GM21515 (cell line): ENCODE data around the gene PYGO2.
A peak's percentile ranks its signal among the peaks of the same experiment; 100 is the strongest.

Source experiments
- ATAC-seq: cut with Tn5 transposase; IDR thresholded peaks from one replicate; pipeline ENCODE4 v1.9.1; 2021; ENCODE audit not compliant: unreplicated experiment

PYGO2 gene

DNA sequence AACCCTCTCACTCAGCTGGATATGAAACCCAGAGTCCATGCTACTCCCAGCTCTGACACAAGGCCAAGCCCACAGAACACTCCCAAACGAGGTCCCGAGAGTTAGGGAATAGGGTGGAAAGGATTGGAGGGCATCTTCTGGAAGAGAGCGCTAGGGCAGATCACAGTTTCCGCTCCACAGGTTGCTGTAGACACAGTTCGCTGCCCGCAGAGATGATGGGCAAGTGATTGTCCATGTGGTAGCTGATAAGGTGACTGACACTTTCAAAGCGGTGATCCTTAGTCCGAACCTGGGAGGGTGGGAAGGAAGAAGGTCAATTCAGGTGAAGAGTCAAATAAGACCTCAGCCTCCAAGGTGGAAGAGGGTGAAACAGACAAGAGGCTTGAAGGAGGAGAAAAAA, 2.1 kb upstream of the PYGO2 start:
- no peak for ATAC-seq

- no peak for ATAC-seq
These were observed 1.3 kb upstream of the PYGO2 start for GRCh38 chr1:154962795-154963330.

- ATAC-seq = no peak
These were observed 671 bp upstream of the PYGO2 start for GRCh38 chr1:154962156-154962749.

- ATAC-seq = no peak
These were observed 991 bp downstream of the PYGO2 start for GRCh38 chr1:154960446-154961136.

DNA sequence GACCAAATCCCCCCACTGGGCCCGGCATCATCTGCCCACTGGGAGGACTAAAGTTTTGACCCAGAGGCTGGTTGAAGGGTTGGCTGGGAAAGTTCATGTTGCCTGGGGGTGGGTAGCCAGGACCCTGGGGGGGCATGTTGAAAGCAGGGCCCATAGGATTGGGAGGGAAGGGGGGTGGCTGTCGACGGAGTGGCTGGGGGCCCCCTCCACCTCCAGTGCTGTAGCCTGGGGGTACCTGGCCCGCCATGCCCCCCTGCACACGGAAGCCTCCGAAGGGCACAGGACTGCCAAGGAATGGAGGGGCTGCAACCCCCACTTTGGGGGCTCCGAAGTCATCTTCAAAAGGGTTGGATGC, 2.2 kb downstream of the PYGO2 start:
- no peak for ATAC-seq

DNA sequence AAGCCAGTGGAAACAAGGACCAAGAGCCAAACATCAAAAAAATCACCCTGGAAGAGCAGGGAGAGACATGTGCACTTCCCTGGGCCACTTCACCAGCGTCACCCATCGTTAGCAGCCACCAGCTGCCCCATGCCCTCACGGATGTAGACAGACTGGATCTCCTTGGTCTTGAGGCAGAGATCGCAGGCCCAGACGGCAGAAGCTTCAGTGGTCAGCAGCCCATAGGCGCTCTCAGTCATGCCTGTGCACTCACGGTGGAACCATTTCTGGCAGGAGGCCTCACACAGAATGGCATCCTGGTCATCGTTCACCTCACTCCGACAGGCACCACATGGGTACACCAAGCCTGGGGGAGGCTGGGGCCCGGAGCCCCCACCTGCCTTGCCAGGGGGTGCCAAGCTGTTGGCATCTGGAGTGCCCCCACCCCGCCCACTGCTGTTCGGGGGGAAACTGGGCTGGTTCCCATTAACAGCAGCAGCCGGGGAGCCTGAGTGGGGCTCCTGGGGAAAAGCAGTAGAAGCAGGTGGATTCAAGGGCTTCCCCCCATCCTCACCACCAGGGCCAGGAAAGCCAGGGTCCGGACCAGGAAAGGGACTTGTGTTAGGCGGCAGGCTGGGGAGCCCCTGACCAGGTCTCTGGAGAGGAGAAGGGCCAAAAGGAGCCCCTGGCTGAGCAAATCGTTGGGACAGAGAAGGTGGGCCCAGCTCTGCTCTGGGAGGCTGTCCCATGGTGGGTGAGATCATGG, 2.7 kb downstream of the PYGO2 start:
- no peak for ATAC-seq

DNA sequence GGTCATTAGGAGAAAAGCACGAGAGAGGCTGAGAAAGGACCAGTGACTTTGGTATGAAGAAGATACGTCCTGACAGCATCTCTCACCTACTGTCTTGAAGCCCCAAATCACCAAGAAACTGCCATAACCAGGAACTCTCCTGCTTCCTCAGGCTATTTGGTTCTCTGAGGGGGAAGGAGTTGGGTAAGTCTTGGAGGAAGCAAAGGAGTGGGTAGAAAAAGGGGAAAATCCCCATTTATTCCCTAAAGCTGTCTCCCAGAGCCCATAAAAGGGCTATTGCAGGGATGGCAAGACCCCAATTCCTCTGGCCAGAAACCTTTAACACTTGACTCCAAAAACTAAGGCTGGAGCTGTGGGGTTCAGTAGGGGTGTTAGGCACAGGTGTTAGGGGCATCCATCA, 3.5 kb downstream of the PYGO2 start:
- ATAC-seq = no peak

- no peak for ATAC-seq
These were observed 4.4 kb downstream of the PYGO2 start for GRCh38 chr1:154957091-154957657.

GRCh38 chr1:154956544-154956941, 5.0 kb downstream of the PYGO2 start:
- ATAC-seq = no peak

DNA sequence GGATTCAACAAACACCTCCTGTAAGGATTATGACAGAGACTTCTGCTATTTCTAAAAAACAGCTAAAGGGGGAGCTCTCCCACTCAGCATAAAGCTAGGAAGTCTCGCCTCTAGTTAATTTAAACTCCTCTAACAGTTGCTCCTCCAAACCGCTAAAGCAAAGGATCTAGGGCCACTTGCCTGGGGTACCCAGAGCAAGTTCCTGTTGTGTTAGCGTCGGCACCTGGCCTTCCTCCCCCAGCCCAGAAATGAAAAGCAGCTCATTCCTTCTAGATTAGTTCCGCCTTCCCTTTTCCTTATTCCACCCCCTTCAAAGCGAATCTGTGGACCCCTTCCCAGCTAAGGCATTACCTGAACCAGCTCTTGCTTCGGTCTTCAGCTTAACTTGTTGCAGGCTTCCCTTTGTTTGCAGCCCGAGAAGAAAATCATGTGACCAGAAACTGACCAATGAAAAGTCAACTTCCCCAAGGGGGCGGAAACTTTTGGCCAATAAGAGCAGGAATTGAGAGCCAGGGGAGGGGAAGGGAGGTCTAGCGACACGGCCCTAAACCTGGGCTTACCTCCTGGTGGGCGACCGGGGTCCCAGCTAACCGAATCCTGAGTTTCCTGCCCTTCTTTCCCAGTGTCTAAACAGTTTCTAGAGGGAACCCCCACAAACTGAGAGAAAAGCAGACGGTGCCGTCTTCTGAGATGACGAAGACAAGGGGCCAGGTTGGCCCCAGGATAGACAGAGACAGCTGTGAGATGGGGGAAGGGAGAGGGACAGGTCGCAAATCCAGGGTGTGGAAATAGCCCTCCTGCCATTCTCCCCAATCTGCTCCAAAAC, 5.7 kb downstream of the PYGO2 start, which contains the start of gene PBXIP1:
Gene PBXIP1, minus strand, starts transcription at position 382 of the 826 bp plus-strand sequence. CDS start 2,378 bp downstream, outside the sequence.
- peak; percentile 50 for ATAC-seq

- ATAC-seq = no peak
These were observed 6.4 kb downstream of the PYGO2 start for GRCh38 chr1:154955039-154955717.

DNA sequence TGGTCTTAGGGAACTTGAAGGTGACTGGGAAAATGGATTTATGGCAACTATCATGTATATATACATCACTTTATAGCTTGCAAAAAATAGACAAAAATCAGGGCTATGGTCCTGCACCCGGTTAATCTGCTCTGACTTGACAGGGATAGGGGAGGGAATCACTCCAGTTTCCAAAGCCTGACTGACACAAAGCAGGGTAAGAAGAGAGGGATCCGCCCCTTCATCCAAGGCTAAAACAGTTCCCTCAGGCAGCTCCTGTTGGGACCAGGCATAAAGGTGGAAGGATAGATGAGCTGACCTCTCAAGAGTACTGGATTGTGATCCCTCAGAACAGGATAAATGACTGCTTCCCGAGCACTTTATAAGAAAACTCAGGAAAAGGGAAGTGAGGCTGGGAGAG, 7.0 kb downstream of the PYGO2 start:
- no peak for ATAC-seq

- ATAC-seq = no peak
These were observed 8.0 kb downstream of the PYGO2 start for GRCh38 chr1:154953611-154954038.

DNA sequence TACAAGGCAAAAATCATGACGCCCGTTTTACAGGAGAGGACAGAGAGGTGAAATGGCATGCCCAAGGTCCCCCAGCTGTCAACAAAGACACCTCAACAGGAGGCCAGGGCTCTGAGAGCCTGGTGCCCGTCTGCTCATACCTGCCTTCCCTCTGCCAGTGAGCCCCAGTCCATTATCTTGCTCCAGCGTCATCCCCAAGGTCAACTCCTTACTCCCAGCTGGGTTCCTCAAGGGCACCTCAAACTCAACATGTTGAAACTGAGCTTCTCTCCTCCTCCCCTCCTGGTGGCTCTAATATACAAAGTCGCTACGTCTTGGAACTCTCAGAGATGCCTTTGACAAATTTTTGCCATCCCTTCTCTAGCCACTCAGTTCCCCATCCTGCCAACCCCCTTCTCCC, 8.9 kb downstream of the PYGO2 start:
- no peak for ATAC-seq

DNA sequence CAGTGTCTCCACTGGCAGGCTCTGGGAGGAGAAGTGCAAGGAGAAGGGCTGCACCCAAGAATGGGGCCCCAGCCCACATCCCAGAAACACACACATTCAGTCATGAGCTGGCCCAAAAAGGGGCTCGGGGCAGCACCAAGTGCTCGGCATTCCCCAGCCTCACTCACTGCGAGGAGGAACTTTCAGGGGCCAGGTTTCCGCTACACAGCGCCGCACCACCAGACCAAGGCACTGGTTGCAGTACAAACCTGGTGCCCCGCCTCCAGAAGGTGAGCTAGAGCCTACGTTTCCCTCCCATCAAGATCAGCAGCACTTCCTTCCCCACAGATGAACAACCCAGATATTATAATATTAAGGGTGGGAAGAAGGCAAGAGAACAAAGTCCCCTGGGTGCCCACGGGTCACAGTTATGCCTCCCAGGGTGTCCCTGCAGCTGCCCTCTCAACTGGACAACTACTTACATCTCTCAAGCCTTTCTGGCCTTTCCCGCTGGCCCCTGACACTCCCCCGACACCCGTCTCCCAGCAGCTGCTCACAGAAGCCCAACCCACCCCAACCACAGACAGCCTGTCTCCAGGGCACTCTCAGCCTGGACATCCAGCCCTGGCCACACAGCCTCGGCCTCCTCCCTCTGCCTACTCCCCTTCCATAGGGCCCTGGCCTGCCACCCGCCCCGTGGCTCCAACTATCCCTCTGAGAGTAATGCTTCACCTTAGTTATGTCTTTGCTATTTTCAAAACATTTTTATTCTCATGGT, 9.5 kb downstream of the PYGO2 start:
- no peak for ATAC-seq

DNA sequence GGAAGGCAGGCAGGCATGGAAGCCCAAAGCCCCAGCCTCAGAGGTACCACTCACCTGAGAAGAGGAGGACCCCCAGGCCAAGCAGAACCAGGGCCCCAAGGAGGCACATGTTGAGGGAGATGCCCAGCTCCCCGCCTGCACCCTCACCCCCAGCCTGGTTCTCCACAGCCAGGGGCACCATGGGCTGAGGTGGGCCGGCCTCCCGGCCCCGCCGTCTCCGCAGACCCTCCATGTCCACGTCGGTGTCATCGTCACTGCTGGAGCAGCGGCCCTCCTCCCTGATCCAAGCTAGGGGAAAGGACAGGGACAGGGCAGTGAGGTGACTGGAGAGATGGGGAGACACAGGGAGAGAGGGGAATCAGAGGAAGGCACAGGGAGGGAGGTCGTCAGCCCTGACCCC, 13.5 kb downstream of the PYGO2 start:
- no peak for ATAC-seq

GRCh38 chr1:154945962-154946850, 15.4 kb downstream of the PYGO2 start:
- ATAC-seq = no peak

DNA sequence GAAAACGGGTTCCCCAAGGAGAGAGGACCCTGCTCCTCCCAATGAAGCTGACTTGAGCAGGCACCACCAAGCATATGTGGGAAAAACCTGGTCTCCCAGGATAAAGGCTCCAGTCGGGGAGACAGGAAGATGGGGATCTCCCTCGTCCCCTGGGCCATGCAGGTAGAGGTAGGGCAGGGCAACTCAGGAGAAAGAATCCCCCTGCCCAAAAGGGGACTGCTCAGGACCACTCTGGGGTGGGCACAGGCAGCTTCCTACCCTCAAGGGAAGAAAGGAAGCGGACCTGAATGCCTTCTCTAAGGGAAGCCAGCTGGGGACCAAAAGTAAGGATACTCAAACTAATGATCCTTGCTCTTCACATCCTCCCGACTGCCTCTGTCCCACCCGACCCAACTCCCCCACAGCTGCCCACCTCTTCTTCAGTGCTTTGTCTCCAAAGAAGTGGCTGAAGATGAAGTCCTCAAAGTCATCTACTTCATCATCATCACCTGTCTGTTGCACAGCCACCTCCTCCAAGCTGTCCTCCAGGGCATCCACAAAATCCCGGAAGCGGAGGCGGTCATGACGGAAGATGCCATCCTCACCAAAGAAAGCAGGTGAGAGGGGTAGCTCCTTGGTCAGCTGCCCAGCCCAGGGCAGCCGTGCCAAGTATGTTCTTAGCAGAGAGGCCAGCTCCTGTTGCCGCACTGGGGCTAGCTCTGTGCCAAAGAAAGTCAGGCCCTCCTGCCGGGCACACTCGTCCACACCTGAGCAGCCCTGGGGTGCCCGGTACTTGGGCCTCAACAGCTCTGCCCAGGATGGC, 16.2 kb downstream of the PYGO2 start:
- no peak for ATAC-seq
